Bone marrow (tissue), 2 donors: Measurements from ENCODE around the gene C10orf120.

ENCODE experiments used
- DNase-seq, 2 donors: peaks; one replicate each; lab custom pipeline; 2025; lab: John Stamatoyannopoulos, UW

Gene C10orf120

DNA sequence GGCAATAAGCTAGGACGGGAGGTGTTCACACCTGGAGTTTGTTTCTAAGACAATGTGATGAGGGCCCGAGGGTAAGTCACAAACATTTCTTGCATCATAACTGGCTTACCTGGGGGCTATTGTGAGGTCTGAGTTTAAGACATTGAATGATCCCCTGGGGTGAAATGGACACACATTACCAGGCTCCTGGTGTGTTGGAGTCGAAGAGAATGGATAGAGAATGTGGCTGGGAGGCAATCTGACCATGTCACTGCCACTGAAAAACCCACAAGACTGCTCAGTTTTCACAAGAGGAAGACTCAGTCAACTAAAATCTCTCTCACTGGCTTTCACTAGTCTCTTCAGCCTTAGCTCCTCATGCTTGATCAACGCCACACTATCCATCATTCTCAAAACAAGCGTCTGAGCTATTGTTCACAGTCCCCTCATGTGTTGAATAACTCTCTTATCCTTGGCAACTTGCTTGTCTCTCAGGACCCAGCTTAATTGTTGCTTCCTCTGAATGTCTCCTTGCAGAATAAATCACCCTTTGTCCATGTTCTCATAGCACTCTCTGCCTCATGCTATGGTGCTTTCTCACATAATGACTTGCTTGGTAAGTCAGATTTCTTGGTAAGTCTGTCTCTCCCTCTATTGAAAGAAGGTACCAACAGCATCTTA, at the start of gene C10orf120:
Gene C10orf120, minus strand, starts transcription at position 51 of the 660 bp plus-strand sequence. CDS start 56 bp downstream, outside the sequence.
- DNase-seq: no peak

DNA sequence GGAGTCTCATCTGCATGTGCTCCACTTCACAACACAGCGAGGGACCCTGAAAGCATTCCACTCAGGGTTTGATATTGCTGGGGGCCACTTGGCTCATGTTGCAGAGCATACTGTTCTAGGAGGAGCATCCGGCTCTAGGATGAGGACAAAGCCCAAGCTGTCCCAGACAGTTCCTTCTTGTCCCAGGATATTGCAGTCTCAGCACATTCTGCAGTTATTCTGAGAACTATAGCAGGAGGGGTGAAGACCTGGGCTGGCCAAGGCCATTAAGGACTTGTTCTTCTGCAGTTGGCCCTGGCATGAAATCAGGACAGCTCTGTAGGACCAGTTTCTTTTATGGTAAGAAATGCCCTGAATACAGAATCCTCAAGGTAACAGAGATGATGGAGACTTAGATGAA, 48.9 kb upstream of the C10orf120 start:
- no peak for DNase-seq

DNA sequence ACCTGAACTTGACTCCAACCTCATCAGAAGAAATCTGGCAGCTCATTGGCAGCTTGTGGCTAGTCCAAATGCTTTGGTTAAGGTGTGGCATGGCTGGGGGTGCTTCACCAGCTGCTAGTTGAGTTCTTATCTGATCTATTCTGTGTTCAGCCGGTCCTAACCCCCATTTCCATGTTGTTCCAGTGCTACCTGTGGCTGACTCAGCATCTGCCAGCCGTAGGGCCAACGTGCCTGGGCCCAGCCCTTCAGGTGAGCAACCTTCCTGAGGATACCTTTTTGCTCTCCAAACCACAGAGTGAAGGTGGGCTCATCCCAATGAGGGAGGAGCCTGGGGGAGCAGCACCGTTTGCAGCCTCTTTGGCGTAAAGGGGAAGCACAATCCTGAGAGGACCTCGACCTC, 46.8 kb upstream of the C10orf120 start:
- DNase-seq: no peak

DNA sequence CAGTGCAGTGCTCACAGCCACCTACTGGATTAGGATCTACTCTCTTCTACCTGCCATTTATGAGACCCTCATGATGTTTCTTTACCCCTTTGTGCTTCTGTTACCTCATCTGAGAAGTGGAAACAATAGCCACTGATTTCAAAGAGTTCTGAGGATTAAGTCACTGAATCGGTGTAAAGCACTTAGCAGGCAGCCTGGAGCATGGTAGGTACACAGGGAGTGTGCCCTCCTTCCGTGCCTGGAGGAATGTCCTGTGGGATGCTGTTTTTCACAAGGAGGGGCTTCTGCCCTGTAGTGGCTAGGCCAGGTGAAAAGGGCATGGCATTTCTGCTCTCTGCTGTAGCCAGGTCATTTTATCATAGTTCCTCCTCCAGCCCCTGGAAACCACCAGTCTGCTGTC, 44.6 kb upstream of the C10orf120 start:
- no peak for DNase-seq

DNA sequence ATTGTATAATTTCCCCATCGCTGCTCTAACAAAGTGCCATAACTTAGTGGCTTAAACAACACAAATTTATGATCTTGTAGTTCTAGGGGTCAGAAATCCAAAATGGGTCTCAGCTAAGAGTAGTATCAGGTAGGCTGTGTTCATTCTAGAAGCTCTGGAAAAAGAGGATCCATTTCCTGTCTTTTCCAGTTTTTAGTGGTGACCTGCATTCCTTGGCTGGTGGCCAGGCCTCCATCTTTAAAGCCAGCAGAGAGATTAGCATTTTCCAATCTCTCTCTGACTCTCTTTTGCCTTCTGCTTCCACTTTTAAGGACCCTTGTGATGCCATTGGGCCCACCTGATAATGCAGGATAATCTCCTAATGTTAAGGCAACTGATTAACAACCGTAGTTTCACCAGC, 41.0 kb upstream of the C10orf120 start:
- DNase-seq: no peak

DNA sequence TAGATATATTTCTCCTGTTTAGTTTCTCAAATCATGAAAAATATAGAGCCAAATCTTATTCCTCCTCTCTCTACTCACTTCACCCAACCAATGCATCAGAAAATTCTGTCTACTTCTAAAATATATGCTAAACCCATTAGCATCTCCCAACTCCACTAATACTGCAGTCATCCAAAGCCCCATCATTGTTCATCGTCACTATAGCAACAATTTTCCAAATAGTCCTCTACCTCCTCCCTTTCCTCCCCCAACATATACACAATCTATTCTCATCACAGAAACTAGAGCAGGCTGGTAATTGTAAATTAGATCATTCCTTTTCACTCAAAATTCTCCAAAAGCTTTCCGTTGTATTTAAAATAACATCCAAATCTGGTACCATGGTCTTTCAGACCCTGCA, 38.4 kb upstream of the C10orf120 start:
- no peak for DNase-seq

DNA sequence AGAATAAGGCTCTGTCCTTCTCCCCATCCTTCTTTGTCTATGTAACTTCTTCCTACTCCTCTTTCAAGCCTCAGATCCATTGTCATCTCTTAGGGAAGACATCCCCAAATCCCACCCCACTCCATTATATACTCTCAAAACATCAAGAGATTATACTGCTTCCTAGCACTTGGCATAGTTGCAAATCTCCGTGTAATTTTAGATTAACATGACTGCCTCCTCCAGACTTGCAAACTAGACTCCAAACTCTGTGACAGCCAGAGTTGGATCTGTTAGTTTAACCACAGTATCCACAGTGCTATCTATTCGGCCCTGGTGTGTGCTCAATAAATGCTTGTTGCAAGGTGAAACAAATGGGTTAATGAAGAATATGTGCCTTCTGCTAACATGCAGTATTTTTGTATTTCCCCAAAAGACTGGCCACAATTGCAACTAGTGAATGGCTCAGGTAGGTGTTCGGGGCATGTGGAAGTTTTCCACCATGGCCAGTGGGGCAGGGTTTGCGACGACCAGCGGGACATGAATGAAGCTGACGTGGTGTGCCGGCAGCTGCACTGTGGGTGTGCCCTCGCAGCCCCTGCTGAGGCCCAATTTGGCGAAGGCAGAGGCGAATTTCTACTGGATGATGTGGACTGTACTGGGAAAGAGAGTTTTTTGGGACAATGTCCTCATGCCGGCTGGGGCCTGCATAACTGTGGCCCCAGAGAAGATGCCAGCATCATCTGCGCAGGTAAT, 34.5 kb upstream of the C10orf120 start:
- DNase-seq: no peak

DNA sequence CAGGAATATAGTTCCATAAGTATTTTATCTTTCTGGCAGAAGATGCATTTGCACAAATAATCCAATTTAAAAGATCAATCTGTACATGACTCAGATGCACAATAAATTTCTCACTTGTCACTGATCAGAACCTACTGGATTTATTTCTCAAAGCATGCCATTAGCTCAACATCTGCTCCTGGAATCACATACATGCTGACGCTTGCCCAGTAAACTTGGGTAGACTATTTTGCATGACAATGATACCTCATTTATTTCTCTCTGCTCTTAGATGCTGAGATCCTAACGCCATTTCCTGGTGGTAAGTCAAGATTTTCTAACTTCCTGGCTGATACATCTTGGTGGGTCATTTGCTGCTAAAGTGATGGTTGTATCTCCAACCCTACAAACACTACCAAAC, 33.8 kb upstream of the C10orf120 start:
- no peak for DNase-seq

DNA sequence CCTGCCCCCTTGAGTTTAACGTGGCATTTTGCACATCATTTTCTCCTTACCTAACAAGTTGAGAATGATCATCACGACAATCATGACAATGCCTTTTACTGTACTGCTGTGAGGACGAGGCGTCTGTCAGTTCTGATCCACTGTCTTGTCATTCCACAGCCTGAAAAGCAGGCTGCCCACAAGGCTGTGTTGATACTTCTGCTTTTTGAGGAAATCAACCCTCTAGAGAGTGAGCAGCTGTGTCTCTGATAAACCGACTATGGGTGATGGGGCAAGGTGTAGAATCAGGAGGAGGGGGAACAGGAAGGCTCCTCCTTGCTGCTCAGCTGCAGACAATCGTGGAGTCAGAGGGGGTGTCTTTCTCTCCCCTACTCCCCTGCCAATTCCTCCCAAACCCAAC, 30.6 kb upstream of the C10orf120 start:
- DNase-seq: no peak

DNA sequence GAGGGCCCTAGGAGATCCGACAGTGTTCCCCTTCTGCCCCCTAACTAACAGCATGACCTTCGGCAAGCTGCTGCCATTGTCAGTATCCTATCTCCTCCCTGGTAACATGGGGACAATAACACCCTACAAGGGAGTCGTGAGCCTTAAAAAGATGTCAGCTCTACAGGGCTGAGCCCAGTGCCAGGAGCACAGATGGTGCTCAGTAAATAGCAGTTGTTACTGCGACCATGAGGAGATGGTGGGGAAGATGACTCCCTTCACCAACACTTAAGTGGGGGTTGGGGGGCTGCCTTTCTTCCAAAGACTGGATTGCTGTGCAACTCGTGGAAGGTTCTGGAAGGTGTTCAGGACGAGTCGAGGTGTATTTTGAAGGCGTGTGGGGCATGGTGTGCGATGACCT, 29.5 kb upstream of the C10orf120 start:
- DNase-seq: no peak

DNA sequence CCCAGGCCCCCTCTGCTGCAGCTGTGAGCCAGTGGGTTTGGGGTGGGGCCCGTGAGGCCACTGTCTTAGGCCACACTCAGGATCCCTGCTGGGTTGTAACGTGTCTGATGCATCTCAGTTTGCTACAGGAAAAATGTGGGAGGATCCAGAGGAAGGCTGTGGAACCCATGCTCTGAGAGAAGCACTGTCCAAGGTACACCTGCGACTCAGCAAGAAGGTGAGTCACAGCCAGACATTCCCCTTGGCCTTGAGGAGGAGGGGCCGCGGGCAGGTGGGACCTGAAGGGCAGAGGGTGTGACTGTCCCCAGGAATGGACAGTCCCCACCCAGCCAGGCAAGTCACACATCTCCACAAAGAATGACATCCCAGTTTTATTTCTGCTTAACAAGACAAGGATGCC, 27.8 kb upstream of the C10orf120 start:
- DNase-seq: no peak

DNA sequence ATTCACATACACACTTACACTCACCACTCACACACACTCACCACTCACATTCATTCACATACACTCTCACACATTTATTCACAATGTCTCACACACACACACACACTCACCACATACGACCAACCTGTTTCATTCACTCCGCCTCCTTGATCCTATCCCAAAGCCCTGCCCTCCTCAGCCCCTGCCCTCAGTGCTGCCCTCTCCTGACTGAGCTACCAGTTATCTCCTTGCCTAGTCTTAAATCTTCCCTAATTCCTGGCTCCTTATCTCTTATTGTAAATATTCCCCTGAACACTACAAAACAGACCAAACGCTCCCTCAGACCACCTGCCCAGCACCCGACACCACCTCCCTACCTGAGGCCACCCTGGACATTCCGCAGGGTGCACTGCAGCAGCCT, 26.1 kb upstream of the C10orf120 start:
- no peak for DNase-seq

DNA sequence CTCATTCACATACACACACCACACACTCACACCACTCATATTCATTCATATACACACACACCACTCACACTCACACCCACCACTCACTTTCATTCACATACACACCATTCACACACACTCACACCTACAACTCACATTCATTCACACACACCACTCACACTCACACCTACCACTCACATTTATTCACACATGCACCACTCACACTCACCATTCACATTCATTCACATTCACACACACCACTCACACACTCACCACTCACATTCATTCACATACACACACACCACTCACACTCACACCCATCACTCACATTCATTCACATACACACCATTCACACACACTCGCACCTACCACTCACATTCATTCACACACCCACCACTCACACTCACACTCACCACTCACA, 25.4 kb upstream of the C10orf120 start:
- DNase-seq: no peak

DNA sequence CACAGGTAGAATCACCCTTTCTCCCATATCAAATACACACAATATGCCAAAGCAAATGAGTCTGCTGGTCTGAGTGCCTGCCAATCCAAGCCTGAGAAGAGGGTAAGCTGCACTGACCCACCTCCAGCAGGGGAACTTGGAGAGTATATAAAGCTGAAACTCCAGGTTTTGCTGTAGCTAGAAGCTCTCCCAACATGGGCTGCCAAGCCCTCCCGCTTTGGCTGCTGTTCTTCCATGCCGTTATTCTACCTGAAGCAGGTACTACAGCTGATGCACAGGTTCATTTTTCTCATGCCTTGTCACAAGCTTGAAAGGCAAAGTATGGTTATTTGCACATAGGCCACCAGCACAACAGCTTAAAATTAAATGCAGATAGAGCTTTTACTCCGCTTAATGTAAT, 21.5 kb upstream of the C10orf120 start:
- no peak for DNase-seq

DNA sequence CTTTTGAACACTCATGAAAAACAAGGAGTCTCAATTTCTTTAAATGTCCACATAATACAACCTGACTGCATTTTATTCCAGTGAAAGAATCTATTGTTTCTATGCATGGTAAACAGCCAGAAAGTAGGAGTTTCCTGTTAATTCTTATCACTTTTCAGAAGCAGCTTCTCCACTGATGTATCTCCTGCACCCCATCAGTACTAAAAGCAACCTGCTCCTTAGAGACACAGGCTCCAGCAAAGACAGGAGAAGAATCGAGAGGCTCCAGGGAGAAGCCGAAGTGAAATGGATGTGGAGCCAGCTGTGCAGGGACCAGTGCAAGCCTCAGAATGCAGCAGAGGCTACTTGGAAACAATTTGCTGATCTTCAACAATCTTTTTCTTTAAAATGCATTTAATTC, 16.4 kb upstream of the C10orf120 start:
- DNase-seq: no peak

DNA sequence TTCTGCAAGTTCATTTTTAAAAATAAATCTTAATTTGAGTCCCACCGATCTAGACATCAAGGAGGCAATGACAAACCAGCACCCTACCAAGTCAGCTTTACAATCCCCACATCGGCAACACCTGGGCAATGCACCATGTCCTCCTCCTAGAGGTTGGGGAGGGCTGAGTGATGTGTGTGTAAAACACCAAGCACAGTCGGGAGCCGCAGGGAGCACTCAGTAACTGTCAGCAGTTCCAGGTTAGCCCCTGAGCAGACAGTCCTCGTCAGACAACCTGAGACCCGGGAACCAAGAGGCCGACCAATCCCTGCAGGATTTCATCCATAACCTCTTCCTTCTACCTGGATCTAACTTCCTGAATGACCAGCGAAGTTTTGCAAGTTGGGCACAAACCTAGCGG, 15.9 kb upstream of the C10orf120 start:
- no peak for DNase-seq

DNA sequence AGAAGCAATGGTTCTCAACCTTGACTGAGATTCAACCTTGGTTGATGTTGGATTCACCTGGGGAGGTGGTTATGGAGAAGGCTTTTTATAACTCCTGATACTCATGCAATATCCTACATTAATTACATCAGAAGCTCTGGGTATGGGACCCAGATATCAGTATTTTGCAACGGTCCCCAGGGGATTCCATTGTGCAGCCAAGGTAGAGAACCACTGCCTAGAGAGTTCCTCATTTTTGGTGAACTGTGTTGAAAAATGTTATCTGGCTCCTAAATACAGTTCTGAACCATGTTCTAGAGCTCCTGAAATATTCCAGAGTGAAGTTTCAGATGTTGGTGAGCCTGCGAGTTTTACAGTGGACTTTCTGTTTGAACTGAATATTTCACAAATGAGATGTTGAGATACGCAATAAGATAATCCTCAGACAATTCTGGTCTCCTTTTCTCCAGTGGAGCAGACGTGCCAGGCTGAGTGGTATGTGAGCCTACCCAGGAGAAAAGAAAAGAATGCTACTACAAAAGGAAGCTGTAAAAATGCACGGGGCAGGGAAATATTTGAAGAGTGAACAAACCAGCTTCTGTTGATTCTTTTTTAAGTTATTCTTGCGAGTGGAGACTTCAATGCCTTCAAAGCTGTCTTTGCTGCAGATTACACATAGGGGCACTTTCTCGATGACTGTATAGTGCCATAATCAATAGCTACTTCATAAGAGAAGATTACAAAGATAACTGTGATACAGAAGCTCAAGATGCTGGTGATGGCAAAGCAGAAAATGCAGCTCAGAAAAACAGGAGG, 13.6 kb upstream of the C10orf120 start:
- DNase-seq: no peak

DNA sequence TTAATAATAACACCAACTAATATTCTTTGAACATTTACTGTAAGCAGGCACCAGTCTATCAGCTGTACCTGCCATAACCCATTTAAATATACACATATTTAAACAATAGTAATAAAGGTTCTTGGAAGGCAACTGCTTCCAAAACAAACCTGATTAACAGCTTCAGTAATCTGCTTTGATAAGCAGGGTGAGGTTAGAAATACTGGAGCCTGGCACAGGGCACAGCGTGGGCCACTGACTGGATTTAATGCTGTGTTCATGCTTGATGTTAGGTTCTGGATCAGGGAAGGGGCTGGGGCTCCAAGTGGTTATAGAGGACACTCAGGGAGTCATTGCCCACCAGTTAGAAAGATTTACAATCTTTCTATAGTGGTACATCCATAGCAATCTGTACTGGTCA, 10.9 kb upstream of the C10orf120 start:
- DNase-seq: no peak

DNA sequence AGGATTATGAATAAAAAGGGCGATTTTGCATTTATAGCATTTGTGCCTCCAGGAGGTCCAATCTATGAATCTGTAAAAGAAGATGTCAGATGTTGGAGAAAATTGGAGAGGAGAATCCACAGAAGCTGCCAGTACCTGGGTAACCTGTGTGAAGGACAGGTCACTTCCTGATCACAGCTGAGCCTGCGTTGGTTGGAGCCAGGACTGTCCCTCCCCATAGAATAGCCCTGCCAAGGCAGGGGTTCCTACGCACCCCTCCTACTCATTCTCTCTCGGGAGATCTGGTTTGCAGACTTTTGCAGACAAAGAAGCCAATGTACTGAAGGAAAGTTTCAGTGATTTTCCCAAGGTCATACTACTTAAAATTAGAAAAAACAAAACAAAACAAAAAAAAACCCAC, 10.3 kb upstream of the C10orf120 start:
- no peak for DNase-seq

DNA sequence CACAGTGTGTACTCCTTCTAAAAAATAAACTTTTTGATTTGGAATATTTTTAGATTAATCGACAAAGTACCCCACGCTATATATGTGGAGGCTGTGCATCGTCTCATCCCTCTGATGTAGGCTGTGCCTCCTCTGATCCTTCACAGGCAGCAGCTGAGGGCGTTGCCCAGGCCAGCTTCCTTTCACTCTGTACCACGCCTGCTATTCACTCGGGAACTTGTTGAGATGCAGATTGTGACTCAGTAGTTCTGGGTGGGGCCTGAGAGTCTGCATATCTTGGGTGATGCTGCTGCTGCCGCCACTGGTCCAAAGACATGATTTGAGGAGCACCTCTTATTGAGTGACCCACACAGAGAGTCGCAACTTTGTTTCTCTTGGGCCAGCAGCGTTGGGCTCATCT, 7.9 kb upstream of the C10orf120 start:
- no peak for DNase-seq

DNA sequence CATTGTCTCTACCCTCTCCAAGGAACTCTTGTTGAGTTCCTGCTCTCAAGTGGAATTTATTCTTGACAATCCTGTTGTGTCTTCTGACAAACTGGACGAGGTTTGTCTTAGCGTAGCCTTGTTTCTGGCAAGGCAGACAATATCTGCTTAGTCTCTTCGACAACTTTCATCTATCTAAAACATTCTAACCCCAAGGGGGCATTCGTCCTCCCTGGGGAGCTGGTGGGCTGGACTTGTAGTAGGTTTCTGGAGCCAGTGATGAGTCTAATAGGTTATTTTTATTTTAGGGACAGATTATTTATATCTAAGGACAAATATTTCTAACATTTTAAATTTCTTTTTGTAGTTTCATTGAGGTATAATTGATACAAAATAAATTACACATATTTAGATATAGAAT, 7.3 kb upstream of the C10orf120 start:
- no peak for DNase-seq

DNA sequence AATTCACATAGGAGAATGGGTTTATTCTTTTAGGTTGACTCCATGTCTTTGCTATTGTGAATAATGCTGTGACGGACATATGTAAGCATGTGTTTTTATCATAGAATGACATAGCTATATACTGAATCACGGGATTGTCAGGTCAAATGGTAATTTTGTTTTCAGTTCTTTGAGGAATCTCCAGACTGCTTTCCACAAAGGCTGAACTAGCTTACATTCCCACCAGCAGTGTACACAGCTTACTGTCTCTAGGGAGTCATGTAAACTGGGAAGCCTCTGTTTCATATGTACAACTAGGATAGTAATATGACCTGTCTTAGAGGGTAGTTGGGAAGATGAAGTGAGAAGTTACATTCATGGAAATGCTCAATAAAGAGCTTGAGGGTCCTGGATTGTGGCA, 6.8 kb upstream of the C10orf120 start:
- no peak for DNase-seq
